BJ (cell line): ENCODE data around the gene KLHDC4. TPM values are rescaled to one million over a fixed set of nuclear protein-coding genes. Genes with fewer than 3 reads are reported as not detected.

Source experiments
- CTCF ChIA-PET: fragments of 350-600 bp; formaldehyde crosslinking; extraction: SDS; loops from one replicate; lab custom pipeline; 2021; ENCODE audit warnings: antibody characterized with exemption, inconsistent platforms; lab: Yijun Ruan, JAX
- POLR2A ChIA-PET: fragments of 300-600 bp; sonication (Branson Sonifier 250); formaldehyde crosslinking; extraction: SDS; loops from one replicate; lab custom pipeline; 2021; ENCODE audit warnings: antibody characterized with exemption; lab: Charles Lee
- DNase-seq: peaks from one replicate; pipeline ENCODE4 v3.0.0-alpha.2; 2011; ENCODE audit warnings: low read depth
- H3K27me3 ChIP-seq: 2 replicates; pipeline ENCODE4 v1.6.0; 2011; ENCODE audit warnings: low read length; ENCODE audit not compliant: control insufficient read depth, insufficient read depth
- H3K36me3 ChIP-seq: 2 replicates; pipeline ENCODE4 v1.5.1; 2011; ENCODE audit warnings: low read length; ENCODE audit not compliant: control insufficient read depth, insufficient read depth
- H3K4me3 ChIP-seq: 2 replicates; pipeline ENCODE4 v1.5.1; 2011; ENCODE audit warnings: low read depth, mild to moderate bottlenecking, control low read depth, low read length
- CTCF ChIP-seq: IDR thresholded peaks from 2 replicates; pipeline ENCODE4 v1.5.1; 2011; ENCODE audit warnings: low read depth, mild to moderate bottlenecking, control low read depth, inconsistent platforms, low read length, moderate library complexity; ENCODE audit not compliant: insufficient read depth
- polyA plus RNA-seq: library from polyadenylated mRNA; depleted of rRNA; stranded (reverse); fragments of >200 nt; gene quantifications from 2 replicates; pipeline ENCODE4 v1.2.3, GENCODE V29; 2011

KLHDC4 gene
- polyA plus RNA-seq, 1 experiment, result 16.1 TPM

- CTCF ChIA-PET, result interaction anchor here (1.0 to 3.1 kb wide), 5 partner anchors 9 to 119 kb away, joined by 3 to 16 read pairs (median 3); no protein-coding TSS in a partner anchor
- peaks cover 6% of the 10 kb centered on the region for H3K36me3 ChIP-seq
- no peak for DNase-seq
- POLR2A ChIA-PET, result no interaction called here
- no peak for TF ChIP-seq CTCF
- H3K4me3 ChIP-seq, result no peak overlapping the region
- no peaks in the 10 kb centered on the region for H3K27me3 ChIP-seq
Observed at GRCh38 chr16:87701505-87701921, 64.3 kb downstream of the KLHDC4 start.

- ChIA-PET POLR2A (no interaction called here), CTCF (interaction anchor here (1.0 to 3.1 kb wide), 4 partner anchors 8 to 119 kb away, joined by 3 to 16 read pairs (median 4); no protein-coding TSS in a partner anchor)
- Histone ChIP-seq H3K4me3 (no peak overlapping the region), H3K27me3 (no peaks in the 10 kb centered on the region), H3K36me3 (peaks cover 6% of the 10 kb centered on the region)
- TF ChIP-seq CTCF, result no peak
- no peak for DNase-seq
Observed at GRCh38 chr16:87701078-87701460, 64.7 kb downstream of the KLHDC4 start.

GRCh38 chr16:87700406-87701077, 65.2 kb downstream of the KLHDC4 start:
- no peak for TF ChIP-seq CTCF
- CTCF ChIA-PET, result interaction anchor here (1.0 to 3.1 kb wide), 4 partner anchors 8 to 118 kb away, joined by 3 to 16 read pairs (median 4); no protein-coding TSS in a partner anchor

GRCh38 chr16:87698676-87699199, 67.0 kb downstream of the KLHDC4 start:
- TF ChIP-seq CTCF, result no peak
- CTCF ChIA-PET, result no interaction called here
- POLR2A ChIA-PET, result no interaction called here
- no peaks in the 10 kb centered on the region for H3K27me3 ChIP-seq
- DNase-seq, result no peak
- no peak overlapping the region for H3K4me3 ChIP-seq
- H3K36me3 ChIP-seq, result peaks cover 6% of the 10 kb centered on the region

More at GRCh38 chr16:87700406-87701077, 65.2 kb downstream of the KLHDC4 start:
- POLR2A ChIA-PET, result no interaction called here
- no peaks in the 10 kb centered on the region for H3K27me3 ChIP-seq
- H3K36me3 ChIP-seq, result peaks cover 6% of the 10 kb centered on the region
- H3K4me3 ChIP-seq, result no peak overlapping the region
- no peak for DNase-seq

- Histone ChIP-seq H3K4me3 (no peak overlapping the region), H3K36me3 (peaks cover 5% of the 10 kb centered on the region; the same call in 1 of the 2 replicates), H3K27me3 (no peaks in the 10 kb centered on the region)
- ChIA-PET CTCF (no interaction called here), POLR2A (no interaction called here)
- no peak for DNase-seq
- no peak for TF ChIP-seq CTCF
Observed at GRCh38 chr16:87698241-87698640, 67.5 kb downstream of the KLHDC4 start.
